OCI-LY7 (cell line): ENCODE data around the gene PLEKHM3. TPM values are rescaled to one million over a fixed set of nuclear protein-coding genes. Genes with fewer than 3 reads are reported as not detected.
"Not testable (repeated sequence)": the region's sequence is repeated elsewhere in the genome, so short reads cannot be mapped to it uniquely, and the experiment has no call there.

Experiments
- BruUV-seq: library from RNA; stranded (reverse); fragments of 400-500 nt; replicated peaks from 2 replicates; lab custom pipeline; 2021; lab: Mats Ljungman, UMichigan
- CTCF ChIA-PET: fragments of 300-600 bp; sonication (Branson Sonifier 250); formaldehyde crosslinking; loops from one replicate; lab custom pipeline; 2022; ENCODE audit warnings: antibody characterized with exemption; ENCODE audit not compliant: unreplicated experiment; lab: Charles Lee
- POLR2A ChIA-PET: fragments of 300-600 bp; sonication (Branson Sonifier 250); formaldehyde crosslinking; loops from one replicate; lab custom pipeline; 2022; ENCODE audit warnings: antibody characterized with exemption; lab: Charles Lee
- DNase-seq: peaks from one replicate; pipeline ENCODE4 v3.0.0-alpha.2; 2015; ENCODE audit warnings: low spot score
- H2AFZ ChIP-seq: fragments of 200-600 bp; sonication (generic), shearing (Covaris generic); 2 replicates; pipeline ENCODE4 v1.6.1; 2014; ENCODE audit warnings: mild to moderate bottlenecking, antibody characterized with exemption, low read length, moderate library complexity
- H3K27ac ChIP-seq: fragments of 200-600 bp; sonication (generic); 2 replicates; pipeline ENCODE4 v1.5.1; 2014; ENCODE audit warnings: mixed run types, low read depth, mild to moderate bottlenecking, moderate library complexity, low read length, inconsistent platforms; ENCODE audit not compliant: poor library complexity, severe bottlenecking
- H3K36me3 ChIP-seq: fragments of 200-600 bp; sonication (generic); 2 replicates; pipeline ENCODE4 v1.6.1; 2014; ENCODE audit warnings: mild to moderate bottlenecking, antibody characterized with exemption, low read length, moderate library complexity, mixed read lengths; ENCODE audit not compliant: insufficient read depth
- H3K4me1 ChIP-seq: fragments of 200-600 bp; sonication (generic); 2 replicates; pipeline ENCODE4 v1.5.1; 2014; ENCODE audit warnings: mild to moderate bottlenecking, low read length; ENCODE audit not compliant: insufficient read depth, poor library complexity, severe bottlenecking
- H3K4me2 ChIP-seq: fragments of 200-600 bp; sonication (generic); 2 replicates; pipeline ENCODE4 v1.6.1; 2014; ENCODE audit warnings: mild to moderate bottlenecking, low read length
- H3K4me3 ChIP-seq: fragments of 200-600 bp; sonication (generic); 2 replicates; pipeline ENCODE4 v1.5.1; 2014; ENCODE audit warnings: mild to moderate bottlenecking, low read depth, low read length; ENCODE audit not compliant: poor library complexity, severe bottlenecking
- H3K79me2 ChIP-seq: fragments of 200-600 bp; sonication (generic); 2 replicates; pipeline ENCODE4 v1.6.1; 2016; ENCODE audit warnings: low read depth, mild to moderate bottlenecking, low read length, moderate library complexity, mixed read lengths; ENCODE audit not compliant: insufficient read depth
- H3K9me2 ChIP-seq: fragments of 200-600 bp; sonication (generic); 2 replicates; pipeline ENCODE4 v1.6.1; 2016; ENCODE audit warnings: mild to moderate bottlenecking, low read length, mixed read lengths; ENCODE audit not compliant: insufficient read depth
- H3K9me3 ChIP-seq: fragments of 200-600 bp; sonication (generic); 2 replicates; pipeline ENCODE4 v1.6.1; 2014; ENCODE audit warnings: mild to moderate bottlenecking, mixed run types, low read length, mixed read lengths
- H4K20me1 ChIP-seq: fragments of 200-600 bp; sonication (generic); 2 replicates; pipeline ENCODE4 v1.6.1; 2014; ENCODE audit warnings: mild to moderate bottlenecking, antibody characterized with exemption, low read length, moderate library complexity, mixed read lengths; ENCODE audit not compliant: insufficient read depth
- EZH2phosphoT487 ChIP-seq: fragments of 200-600 bp; sonication (generic); IDR thresholded peaks from 2 replicates; pipeline ENCODE4 v1.6.1; 2018; ENCODE audit warnings: low read depth, borderline replicate concordance, mild to moderate bottlenecking, mixed run types, antibody characterized with exemption, low read length, moderate library complexity, mixed read lengths
- intact Hi-C: fragments of 100-400 bp; cut with micrococcal nuclease; formaldehyde crosslinking; loops from one replicate; pipeline ENCODE4 v1.10.0; 2022; ENCODE audit not compliant: unreplicated experiment
- total RNA-seq, 2 experiments: library from RNA; depleted of rRNA in 1 of 2; stranded (reverse); fragments of >200 nt in 1 of 2; shearing (Covaris generic) in 1 of 2; gene quantifications; 2 replicates each; pipeline ENCODE4 v1.2.3, GENCODE V29; 2014 to 2022
- TF ChIP-seq, protein P1 (sequence below): fragments of 200-600 bp; sonication (generic); conservative IDR thresholded peaks from 2 replicates; pipeline ENCODE4 v1.5.1; 2014; ENCODE audit warnings: mild to moderate bottlenecking, antibody characterized with exemption, low read length, moderate library complexity, mixed read lengths

PLEKHM3 gene
- total RNA-seq, 2 experiments from 2014 or later, result 3.7 to 6.3 TPM

DNA sequence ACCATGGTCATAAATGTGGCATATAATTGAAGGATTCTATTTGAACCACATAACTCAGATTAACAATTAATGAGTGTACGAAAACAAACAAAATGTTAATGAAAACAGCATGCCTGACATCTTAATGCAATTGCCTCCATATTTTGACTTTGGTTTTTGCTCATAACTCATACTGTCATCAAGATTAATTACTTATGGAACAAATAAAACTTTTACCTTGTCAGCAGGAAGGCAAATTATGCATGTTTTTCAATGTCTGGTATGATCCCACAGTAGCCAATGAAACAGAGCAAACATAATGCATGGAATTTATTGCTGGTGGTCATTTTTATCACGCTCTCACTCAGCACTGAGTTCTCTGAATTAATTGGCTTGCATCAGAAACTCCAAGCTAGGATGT, 5.1 kb downstream of the PLEKHM3 start:
- Histone ChIP-seq H4K20me1 (no peaks in the 10 kb centered on the region; the same call in 1 of the 2 replicates), H3K9me3 (no peaks in the 10 kb centered on the region), H3K4me3 (no peak overlapping the region), H3K9me2 (no peaks in the 10 kb centered on the region), H3K36me3 (no peaks in the 10 kb centered on the region), H3K27ac (no peak overlapping the region), H3K4me2 (no peak overlapping the region), H3K79me2 (no peaks in the 10 kb centered on the region), H3K4me1 (no peaks in the 10 kb centered on the region), H2AFZ (no peak overlapping the region)
- TF ChIP-seq, protein P1, sequence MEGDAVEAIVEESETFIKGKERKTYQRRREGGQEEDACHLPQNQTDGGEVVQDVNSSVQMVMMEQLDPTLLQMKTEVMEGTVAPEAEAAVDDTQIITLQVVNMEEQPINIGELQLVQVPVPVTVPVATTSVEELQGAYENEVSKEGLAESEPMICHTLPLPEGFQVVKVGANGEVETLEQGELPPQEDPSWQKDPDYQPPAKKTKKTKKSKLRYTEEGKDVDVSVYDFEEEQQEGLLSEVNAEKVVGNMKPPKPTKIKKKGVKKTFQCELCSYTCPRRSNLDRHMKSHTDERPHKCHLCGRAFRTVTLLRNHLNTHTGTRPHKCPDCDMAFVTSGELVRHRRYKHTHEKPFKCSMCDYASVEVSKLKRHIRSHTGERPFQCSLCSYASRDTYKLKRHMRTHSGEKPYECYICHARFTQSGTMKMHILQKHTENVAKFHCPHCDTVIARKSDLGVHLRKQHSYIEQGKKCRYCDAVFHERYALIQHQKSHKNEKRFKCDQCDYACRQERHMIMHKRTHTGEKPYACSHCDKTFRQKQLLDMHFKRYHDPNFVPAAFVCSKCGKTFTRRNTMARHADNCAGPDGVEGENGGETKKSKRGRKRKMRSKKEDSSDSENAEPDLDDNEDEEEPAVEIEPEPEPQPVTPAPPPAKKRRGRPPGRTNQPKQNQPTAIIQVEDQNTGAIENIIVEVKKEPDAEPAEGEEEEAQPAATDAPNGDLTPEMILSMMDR, result no peak
- no peak for TF ChIP-seq EZH2phosphoT487
- ChIA-PET CTCF (no interaction called here), POLR2A (interaction anchor here (2.1 kb wide), 1 partner anchor 11 kb away, joined by 4 read pairs; no protein-coding TSS in a partner anchor)
- BruUV-seq, result no TSS peak
- DNase-seq, result no peak
- intact Hi-C loops, result no loop called here

DNA sequence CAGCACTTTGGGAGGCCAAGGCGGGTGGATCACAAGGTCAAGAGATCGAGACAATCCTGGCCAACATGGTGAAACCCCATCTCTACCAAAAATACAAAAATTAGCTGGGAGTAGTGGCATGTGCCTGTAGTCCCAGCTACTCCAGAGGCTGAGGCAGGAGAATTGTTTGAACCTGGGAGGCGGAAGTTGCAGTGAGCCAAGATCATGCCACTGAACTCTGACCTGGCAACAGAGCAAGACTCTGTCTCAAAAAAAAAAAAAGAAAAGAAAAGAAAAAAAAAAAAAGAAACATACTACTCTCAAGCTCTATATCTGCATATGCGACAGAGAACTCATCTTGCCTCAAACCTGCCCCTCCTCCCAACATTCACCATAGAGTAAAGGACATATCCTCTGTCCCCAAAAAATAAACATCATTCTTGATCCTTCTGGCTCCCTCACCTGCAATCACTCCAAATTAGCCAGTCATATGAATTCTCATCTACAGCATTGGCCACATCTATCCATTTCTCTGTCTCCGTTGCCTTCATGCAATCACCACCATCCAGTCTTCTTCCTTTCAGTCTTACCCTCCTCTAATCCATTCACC, 7.1 kb downstream of the PLEKHM3 start:
- intact Hi-C loops, H3K4me2 ChIP-seq, DNase-seq, H3K9me3 ChIP-seq, H3K4me3 ChIP-seq, CTCF ChIA-PET, H4K20me1 ChIP-seq, H2AFZ ChIP-seq, POLR2A ChIA-PET, BruUV-seq, H3K4me1 ChIP-seq, H3K36me3 ChIP-seq, H3K79me2 ChIP-seq, H3K9me2 ChIP-seq, H3K27ac ChIP-seq: not testable (repeated sequence)

DNA sequence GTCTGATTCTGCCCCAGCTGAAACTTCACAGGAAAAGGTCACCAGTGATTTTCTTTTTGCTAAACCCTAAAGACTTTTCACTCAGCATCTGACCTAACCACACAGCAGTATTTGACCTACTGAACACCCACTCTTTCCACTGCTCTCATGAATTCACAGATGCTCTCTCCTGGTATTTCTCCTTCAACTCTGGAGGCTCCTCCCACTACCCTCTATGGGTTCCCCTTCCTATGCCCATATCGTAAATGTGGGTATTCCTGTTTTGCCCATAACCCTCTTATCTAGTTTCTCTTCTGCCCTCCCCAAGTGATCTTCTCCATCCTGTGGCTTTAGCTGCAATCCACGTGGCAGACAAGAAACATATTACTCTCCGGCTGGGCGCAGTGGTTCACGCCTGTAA, 7.6 kb downstream of the PLEKHM3 start:
- no peaks in the 10 kb centered on the region; the same call in 1 of the 2 replicates for H4K20me1 ChIP-seq
- no peak overlapping the region for H3K4me2 ChIP-seq
- H3K27ac ChIP-seq, result no peak overlapping the region
- ChIA-PET CTCF (no interaction called here), POLR2A (no interaction called here)
- intact Hi-C loops, result no loop called here
- no peaks in the 10 kb centered on the region for H3K9me3 ChIP-seq
- H2AFZ ChIP-seq, result no peak overlapping the region
- no peak for TF ChIP-seq EZH2phosphoT487
- TF ChIP-seq, protein P1, result no peak
- no peak overlapping the region for H3K4me3 ChIP-seq
- H3K4me1 ChIP-seq, result no peaks in the 10 kb centered on the region
- H3K9me2 ChIP-seq, result no peaks in the 10 kb centered on the region
- no peaks in the 10 kb centered on the region for H3K36me3 ChIP-seq
- BruUV-seq, result no TSS peak
- DNase-seq, result no peak
- no peaks in the 10 kb centered on the region for H3K79me2 ChIP-seq
